Measurements from ENCODE around the gene HVCN1. TPM values are rescaled to one million over a fixed set of nuclear protein-coding genes. Genes with fewer than 3 reads are reported as not detected.

Gene HVCN1, protein sequence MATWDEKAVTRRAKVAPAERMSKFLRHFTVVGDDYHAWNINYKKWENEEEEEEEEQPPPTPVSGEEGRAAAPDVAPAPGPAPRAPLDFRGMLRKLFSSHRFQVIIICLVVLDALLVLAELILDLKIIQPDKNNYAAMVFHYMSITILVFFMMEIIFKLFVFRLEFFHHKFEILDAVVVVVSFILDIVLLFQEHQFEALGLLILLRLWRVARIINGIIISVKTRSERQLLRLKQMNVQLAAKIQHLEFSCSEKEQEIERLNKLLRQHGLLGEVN
- 0.45 to 0.83 TPM (median 0.62 TPM) in 5 replicates for total RNA-seq (2022; extraction: Qiagen RNA extraction)

DNA sequence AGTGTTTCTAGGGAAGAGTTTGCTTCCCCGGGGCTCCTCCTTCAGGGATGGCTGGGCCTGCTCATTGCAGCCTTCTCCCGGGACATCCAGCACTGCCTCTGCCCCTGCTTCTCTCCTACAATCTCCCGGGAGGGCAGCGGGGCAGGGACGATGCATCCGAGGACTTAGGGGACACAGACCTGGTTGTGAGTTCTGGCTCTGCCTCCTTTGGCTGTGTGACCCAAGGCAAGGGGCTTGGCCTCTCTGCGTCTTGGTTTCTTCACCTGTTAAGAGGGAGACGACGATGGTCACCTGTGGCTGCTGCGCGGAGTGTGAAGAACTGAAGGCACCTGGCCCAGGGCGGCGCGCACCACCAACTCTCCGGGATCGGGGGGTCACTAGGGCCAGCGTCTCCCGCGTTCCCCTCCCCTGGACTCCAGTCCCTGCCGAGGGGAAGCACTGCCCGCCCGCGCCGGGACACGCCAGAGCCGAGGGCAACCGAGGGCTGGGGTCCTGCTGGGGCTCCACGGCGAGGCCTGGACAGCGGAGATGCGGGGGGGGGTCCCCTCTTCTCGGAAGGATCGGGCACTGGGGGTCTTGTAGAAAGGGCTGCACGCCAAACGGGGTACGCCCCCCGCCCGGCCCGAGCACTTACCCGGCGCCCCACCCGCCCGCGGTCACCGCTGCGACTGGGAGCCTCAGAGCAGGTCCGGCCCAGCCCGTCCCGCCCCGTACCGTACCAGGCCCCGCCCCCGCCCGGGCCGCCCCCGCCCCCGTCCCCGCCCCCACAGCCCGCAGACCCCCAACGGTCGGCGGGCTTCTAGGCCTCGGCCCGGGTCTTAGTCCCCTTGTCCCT, at the start of gene HVCN1:
TSS of gene HVCN1 (minus strand) at position 670 of the 835 bp plus-strand sequence. CDS start 5,870 bp downstream, outside the sequence.

GRCh38 chr12:110613771-110614684, 74.9 kb downstream of the HVCN1 start, which contains the start of gene TCTN1:
TSS of gene TCTN1 (plus strand) at chr12:110614129. CDS start at chr12:110614183, 54 bp downstream.

Other genes with a start within 250 kb of the HVCN1 start
- 439 to 870 TPM (median 445 TPM) in 5 replicates for gene ARPC3, start 238.8 kb downstream of the HVCN1 start, total RNA-seq (2022; extraction: Qiagen RNA extraction)
- 27.9 to 35.0 TPM (median 33.3 TPM) in 5 replicates for gene GPN3, start 220.9 kb downstream of the HVCN1 start, total RNA-seq (2022; extraction: Qiagen RNA extraction)
- 17.0 to 20.2 TPM (median 18.4 TPM) in 5 replicates for gene FAM216A, start 220.3 kb downstream of the HVCN1 start, total RNA-seq (2022; extraction: Qiagen RNA extraction)
- 146 to 158 TPM (median 148 TPM) in 5 replicates for gene VPS29, start 187.0 kb downstream of the HVCN1 start, total RNA-seq (2022; extraction: Qiagen RNA extraction)
- 0.19 to 0.30 TPM (median 0.23 TPM) in 5 replicates for gene RAD9B, start 186.8 kb downstream of the HVCN1 start, total RNA-seq (2022; extraction: Qiagen RNA extraction)
- 26.4 to 38.1 TPM (median 32.2 TPM) in 5 replicates for gene PPTC7, start 105.8 kb downstream of the HVCN1 start, total RNA-seq (2022; extraction: Qiagen RNA extraction)
- 27.8 to 34.8 TPM (median 32.9 TPM) in 5 replicates for gene TCTN1, start 75.0 kb downstream of the HVCN1 start, total RNA-seq (2022; extraction: Qiagen RNA extraction)
- 129 to 188 TPM (median 167 TPM) in 5 replicates for gene PPP1CC, start 53.8 kb upstream of the HVCN1 start, total RNA-seq (2022; extraction: Qiagen RNA extraction)
- gene CCDC63, start 157.9 kb upstream of the HVCN1 start, total RNA-seq (2022; extraction: Qiagen RNA extraction): 0.09 TPM in 1 of 5 replicates, not detected in the others
- gene MYL2, start 231.5 kb upstream of the HVCN1 start, total RNA-seq (2022; extraction: Qiagen RNA extraction): 0.91 to 1.7 TPM (median 0.96 TPM) in 5 replicates